Measurements from ENCODE around the gene KCNJ10.
A peak's percentile ranks its signal among the peaks of the same experiment; 100 is the strongest.
"Not testable (repeated sequence)": the region's sequence is repeated elsewhere in the genome, so short reads cannot be mapped to it uniquely, and the experiment has no call there.

Gene KCNJ10

DNA sequence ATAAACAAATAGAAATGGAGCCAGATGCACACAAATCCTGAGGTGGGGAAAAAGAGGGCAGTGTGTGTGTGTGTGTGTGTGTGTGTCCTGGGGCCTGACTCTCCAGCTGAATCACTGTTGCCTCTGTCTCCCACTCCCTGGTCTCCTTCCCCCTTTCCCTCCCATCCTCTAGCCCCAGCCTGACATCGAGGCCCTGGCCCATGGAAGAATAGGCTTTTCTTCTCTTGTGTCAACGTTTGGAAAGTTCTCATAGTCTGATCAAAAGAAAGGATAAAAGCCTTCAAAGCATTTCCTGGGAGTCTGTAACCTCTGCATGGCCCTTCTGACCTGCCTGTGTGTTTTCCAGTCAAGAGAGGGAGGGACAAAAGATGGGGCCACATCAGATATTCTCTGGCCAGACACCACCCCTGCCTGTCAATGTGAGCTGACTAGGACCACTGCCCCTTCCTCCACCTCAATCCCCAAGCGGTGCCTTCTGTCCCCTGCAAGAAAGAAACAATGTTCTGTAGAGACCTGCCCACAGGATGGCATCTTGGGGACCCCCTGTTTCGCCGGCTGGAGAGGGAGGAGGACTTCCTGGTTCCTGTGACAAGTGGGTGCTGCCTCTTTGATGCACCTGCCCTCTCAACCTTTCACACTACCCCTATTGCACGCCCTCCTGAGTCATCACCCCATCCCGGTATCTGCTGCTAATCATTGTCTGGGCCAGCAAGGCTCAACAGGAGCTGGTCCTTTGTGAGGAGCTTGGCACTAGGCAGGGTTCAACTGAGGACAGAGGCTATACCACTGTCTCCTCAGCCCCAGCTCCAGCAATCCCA lies 16.2 kb downstream of the KCNJ10 start:
- no peak for DNase-seq

DNA sequence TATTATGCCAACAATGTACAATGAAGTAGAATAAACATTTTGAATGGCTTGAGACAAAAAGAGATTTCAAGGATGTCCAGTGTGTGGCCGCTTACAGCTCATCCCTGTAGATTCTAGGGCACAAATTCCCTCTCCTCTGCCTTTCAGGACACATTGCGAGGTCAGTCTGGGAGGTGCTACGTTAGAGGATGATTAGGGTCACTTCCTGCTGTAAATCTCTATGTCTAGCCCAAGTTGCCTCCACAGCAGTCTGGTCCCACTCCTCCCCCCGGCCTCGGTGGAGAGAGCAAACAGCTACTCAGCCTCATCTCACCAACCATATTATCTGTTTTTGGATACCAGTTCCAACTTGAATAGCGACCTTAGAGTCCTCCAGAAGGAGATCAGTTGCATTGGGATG lies 17.0 kb downstream of the KCNJ10 start:
- DNase-seq, result no peak

DNA sequence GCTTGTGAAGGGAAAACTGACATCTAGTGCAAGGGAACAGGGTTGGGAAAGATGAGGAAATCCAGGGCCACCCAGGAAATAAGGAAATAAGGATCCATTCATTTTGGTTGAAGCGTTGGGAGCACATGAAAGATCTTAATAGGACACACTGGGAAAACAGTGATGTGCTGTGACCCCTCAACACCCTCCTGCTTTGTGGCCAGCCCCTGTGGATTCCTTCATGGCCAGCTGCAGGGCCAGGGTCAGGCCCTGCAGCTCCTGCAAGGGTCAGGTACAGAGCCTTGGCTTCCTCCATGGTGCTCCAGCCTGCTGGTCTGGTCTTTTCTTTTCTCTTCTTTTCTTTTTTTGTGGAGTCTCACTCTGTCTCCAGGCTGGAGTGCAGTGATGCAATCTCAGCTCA lies 19.3 kb downstream of the KCNJ10 start:
- no peak for DNase-seq

DNA sequence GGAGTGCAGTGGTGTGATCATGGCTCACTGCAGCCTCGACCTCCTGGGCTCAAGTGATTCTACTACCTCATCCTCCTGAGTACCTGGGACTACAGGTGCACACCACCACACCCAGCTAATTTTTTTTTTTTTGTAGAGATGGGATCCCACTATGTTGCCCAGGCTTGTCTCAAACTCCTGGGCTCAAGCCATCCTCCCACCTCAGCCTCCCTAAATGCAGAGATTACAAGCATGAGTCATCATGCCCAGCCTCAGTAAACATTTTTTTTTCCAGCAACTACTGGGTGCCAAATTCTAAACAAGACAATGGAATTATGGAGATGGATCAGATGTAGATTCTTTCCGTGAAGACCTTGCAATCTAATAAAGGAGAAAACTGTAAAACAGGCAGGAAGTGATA lies 19.8 kb downstream of the KCNJ10 start:
- not testable (repeated sequence) for DNase-seq

DNA sequence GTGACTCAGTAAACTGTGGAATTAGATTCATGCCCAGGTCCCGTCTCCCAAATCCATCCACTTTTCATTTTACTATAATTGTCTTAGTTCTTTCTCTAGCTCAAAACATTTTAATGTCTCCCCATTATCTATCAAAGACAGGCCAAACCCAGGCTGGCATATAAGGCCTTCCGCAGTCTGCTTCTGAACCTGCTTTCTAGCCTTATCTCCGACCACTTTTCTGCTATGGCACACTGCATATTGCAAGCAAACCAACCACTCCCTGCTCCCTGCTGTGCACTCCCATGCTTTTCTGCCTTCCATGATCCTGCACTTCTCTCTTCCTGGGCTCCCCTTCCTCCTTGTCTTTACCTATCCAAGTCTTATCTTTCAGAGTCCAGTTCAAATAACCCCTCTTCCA lies 20.9 kb downstream of the KCNJ10 start:
- no peak for DNase-seq

DNA sequence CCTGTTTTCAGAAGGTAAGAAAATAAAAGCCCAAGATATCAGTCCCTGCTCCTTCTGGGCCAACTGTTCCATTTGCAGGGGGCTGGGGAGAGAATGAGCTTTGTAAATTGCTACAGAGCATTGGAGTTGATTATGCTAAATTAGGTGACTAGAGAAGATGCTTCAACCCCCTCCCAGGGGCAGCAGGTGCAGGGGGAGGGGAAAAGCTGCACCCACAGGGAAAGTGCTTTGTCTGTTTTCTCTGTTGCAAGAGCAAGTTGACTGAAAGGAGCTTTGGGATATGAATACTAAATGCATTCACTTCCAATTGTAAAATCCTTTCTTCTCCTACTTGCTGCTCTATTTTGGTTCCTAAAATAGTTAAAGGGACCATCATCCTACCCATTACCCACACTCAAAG lies 21.6 kb downstream of the KCNJ10 start:
- DNase-seq, result no peak

DNA sequence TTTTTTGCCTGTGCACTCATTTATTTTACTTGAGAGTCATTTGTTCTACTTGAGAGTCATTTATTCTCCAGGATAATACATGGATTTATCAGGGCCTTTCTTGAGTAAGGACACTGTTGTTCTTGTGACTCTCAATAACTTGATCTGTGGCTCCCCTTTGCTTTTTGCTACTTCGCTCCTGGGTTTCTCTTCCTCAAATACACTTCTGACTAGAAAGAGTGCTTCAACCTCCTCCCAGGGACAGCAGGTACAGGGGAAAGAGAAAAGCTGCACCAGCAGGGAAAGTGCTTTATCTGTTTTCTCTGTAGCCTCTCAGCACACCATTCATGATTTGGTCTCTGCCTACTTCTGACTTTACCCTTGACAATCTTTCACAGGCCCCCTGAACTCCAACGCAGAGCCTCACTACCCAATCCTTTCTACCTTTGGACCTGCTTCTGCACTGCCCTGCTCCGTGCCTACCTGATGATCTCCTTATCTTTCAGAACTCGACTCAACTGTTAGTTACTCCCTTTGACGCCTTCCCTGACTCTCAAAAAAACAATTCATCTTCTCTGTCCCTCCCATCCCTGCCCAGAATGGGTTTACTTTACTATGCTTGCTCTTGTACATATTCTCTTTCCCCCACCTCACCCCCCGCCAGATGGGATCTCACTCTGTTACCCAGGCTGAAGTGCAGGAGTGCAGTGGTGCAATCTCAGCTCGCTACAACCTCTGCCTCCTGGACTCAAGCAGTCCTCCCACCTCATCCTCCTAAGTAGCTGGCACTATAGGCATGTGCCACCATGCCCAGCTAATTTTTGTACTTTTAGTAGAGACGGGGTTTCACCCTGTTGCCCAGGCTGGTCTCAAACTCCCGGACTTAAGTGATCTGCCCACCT lies 22.6 kb downstream of the KCNJ10 start:
- DNase-seq, result no peak

DNA sequence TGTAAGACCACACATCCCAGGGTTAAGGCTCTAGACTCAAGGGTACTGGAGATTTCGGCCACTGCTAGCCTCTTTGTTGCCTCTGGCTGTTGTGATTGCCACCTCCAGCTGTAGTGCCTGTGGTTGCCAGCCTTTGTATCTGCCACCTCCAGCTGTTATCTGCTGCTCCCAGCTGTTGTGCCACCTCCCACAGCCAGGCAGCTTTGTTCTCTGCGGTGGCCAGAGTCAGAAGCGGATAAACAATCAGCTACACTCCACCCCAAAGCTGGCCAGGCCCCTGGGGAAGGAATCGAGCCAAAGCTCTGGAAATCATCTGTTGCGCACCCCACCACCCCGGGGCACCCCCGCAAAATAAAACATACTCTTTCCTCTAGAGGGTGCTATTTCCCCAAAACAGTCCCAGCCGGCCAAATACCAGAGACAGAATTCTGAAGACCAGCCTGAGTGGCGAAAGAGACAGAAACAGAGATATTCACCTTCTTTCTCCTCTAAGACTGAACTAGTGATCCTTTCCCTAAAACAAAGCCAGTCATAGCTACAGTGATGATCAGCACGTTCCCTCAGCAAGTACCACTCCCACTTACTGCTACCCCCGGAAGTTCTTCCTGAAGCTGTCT lies 23.4 kb downstream of the KCNJ10 start:
- no peak for DNase-seq

DNA sequence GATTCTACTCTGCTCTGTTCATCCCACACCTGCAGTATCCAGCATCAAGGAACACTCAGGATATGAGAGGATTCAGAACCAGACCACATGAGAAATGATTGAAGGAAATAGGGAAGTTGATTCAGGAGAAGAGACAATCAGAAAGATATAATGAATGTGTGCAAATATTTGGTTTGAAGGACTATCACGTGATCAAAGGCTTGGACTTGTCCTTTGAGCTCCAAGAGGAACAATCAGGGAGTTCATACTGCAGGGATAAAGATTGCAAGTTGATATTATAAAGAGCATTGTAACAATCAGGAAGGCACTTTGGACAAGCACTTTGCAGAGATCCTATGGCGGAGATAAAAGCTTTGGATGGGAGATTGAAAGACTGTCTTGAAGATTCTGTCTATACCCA lies 24.3 kb downstream of the KCNJ10 start:
- no peak for DNase-seq

DNA sequence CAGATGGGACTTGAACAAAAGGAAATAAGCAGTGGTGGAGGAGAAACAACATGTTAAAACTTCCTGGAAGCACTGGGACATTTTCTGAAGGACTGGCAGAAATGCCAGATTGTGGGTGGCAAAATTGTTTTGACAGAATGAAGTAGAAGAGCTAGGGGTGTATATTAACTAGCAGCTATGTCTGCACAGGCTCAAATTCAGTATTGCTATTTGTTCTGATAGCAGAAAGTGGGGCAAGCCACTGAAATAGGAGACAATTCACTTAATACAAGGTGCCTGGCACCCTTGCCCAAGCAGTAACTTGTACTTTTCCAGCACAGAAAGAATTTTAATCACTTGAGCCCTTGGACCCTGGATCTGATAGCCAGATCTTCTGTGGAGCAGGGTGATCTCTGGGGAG lies 26.4 kb downstream of the KCNJ10 start:
- no peak for DNase-seq

DNA sequence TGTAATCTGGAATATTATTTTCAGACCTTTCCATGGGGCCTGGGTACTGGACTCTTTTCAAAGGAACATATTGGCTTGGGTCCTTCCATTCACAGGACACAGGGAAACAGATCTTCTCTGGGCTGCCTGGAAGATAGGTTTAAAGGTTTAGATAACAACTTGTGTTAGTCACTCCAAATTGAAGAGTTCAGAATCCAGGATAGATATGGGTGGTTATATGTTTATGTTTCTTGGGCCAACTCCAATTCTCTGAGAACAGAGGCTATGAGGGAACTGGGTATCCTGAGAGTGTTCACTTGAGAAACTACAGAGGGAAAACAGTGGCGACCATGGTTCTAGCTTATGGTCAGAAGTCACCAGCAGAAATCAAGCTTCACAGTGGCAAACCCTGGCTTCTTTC lies 29.5 kb downstream of the KCNJ10 start:
- DNase-seq, result no peak

DNA sequence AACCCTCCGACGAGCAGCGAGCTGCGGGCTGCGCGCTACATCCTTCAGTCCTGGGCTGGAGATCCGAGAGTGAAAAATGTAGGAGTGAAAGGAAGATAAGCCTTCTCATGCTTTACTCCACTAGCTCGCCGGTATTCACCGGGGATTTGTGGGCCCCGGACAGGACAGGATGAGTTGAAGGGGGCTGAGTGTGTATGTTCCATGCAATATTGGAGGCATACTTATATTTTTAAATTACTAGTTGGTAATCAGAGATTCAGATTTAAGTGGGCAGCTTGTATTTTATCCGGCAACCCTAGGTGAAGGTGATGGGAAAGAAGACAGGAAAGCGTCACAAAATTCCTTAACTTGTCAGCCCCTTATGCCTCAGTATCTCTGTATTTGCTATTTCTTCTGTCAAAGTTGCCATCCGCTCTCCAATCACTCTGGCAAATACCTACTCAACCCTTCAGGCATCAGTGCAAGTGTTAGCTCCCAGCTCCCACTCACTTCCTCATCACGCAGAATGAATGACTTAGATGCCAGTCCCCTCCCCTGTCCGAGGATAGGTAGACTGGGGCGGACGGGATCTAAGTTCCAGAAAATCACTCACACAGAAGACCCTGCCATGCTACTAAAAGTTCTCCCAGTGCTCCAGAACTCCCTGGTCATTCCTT lies 37.7 kb downstream of the KCNJ10 start:
- DNase-seq, result no peak

DNA sequence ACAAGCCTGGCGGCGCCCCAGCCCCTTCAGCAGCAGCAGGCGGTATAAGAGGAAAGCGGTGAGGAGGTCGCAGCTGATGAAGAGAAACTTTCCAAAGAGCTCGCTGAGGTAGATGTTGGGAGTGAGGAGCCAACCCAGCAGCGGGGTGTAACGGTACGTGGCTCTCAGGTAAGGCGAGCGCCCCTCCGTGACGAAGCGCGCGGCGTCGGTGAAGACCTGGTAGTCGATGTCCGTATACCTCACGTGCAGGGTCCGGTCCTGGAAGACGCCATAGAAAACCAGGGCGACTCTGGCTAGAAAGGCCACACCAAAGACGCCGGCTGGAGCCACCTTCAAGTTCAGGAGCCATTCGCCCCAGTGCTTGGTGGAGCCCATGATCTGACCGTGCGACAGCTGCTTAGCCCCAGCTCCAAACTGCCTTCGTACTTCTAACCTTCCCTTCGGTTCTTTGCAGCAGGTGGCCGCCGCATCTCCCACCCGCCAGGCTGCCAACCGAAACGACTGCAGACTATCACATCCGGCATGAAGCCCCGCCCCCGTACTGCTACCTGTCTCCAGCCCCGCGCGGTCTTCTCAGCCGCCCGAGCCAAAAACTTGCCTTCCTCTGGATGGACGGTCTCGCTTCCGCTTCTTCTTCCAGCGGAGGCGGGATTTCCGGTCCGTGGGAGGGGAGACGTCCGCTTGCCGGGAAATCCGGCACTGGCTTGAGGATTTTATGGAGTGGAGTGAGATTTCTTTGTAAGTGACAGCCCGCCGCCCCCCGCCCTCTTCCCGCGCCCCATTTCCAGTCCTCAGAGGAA lies 38.4 kb downstream of the KCNJ10 start, which contains the start of gene PIGM:
PIGM (minus strand) TSS at position 626 of the 800 bp plus-strand sequence; CDS start at position 375, 251 bp downstream.
- DNase-seq, result peak; percentile 89

DNA sequence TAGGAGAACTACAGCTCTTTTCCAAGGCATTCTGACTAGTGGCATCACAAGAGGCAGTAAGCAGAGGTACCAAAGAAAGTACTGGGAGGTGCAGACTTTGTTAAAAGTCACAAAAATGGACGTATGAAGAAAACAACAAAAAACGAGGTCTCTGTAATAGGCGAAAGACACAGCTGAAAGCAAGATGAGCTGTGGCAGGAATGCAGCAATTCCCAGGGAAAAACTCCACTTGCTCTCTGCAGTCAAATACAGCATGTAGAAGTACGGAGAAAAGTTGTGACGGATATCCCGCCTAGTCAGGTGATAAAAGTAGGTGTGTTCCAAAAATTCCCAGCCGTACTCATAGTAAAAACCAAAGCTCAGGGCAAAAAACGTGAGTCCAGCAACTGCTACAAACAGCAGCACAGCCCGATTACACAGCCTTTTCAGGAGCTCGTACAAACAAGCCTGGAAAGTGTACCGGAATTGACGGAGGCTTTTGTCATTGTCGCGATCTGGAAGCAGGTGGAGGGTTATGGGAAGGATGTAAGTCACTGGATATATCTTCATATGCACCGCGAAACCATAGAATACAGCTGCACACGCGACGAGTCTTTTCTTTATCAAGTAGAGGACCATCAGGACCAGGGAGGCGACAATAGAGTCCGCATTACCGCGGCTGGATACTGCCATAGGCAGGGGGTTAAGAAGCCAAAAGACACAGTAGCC lies 39.1 kb downstream of the KCNJ10 start:
- no peak for DNase-seq

DNA sequence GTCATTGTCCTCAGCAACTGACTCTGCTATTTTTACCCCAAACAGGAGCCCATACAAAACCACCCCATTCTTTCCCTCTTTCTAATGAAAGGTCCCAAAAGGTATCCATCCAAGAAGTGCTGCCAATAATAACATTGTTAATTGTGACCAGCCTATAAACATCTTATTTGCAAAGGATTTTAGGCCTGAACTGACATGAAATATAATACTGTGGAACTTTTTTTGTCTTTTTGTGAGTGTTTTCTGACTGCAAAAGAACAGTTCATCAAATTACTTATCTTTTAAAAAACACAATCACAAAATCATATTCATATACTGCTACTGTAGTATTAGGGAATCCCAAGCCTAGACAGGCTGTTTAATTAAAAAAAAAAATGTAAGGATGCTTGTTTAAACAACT lies 41.5 kb downstream of the KCNJ10 start:
- no peak for DNase-seq

DNA sequence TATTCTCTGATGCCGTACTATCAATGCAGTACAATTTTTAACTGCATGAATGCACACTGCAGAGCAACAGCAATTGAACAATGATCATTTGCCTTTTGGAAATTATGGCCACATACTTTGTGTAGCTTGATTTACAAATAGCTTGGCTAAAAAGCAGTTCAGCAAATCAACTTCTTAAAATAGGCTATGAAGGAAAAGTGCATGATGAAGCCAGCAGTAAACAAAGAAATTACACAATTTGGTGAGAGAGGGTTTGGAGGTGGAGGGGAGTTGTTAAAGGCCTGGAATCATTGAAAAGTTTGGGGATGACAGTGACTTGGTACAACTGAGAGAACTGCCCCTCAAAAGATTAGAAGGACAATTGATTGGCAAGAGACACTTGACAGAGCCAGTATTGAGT lies 44.6 kb downstream of the KCNJ10 start:
- DNase-seq, result no peak

DNA sequence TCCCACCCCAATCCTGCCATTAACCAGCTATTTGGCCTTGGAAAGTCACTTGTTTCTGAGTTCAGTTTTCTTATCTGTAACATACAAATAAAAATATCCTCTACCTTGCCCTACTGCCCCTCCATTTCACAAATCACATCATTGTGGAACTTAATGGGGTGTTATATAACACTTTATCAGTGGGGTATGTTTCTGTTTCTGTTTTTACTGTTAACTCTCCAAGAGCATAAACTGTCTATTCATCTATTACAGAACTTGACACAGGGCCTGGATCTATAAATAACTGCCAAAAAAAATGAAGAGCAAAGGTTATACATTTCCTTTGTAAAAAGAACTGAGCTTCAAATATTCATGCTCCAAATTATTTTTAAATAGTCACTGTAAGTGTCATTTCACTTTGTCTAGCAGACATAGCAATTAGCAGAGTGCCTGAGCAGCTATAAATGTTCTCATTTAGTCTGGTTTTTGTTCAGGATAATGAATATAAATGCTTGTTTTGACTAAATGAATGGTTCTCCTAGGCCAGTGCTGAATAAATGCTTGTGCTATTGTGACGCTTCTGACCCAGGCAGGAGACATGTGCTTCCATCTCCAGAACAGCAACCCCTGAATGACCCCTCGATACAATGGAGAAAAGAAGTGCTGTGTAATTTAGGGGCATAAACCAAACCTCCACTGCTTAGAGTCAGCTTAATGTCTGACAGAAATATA lies 45.6 kb downstream of the KCNJ10 start:
- DNase-seq, result no peak

DNA sequence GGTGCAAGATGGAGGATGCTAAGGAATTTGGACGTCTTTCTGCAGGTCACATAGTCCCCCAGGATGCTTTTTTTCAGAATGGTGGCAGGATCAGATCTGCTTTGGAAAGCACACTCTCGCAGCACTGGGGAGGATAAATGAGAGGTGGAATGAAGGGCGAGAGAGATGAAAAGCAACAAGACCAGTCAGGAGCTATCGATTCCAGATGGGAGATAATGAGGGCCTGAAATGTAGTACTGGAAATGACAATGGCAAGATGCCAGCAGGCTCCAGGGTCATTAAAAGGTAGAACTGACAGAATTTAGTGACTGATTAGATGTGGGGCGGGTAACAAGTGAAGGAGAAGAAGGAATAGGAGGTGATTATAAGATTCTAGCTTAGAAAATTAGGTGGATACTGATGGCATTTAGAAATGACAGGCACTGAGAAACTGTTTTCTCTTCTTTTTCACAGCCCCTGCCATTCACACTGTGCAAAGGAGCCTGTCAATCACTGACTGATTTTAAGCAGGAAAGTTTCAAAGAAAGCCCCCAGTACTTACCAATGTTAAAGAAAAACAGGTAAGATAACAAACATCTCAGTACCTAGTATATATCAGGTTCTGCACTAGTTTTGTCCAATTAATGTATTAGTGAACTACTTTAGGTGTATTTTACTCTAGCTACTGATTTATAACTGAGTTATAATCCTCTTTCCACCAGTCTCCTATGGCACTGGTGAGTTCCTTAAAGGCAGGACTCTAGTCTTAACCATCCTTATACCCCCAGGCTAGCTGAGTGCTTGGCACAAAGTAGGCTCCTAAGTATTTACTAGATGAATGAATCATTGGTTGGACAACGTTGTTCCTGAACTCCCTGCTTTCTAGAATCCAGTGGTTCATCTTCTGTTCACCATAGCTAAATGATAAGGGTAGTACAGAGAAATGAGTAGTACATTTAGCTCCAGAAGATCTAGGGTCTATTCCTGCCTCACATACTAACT lies 47.3 kb downstream of the KCNJ10 start:
- DNase-seq, result no peak

DNA sequence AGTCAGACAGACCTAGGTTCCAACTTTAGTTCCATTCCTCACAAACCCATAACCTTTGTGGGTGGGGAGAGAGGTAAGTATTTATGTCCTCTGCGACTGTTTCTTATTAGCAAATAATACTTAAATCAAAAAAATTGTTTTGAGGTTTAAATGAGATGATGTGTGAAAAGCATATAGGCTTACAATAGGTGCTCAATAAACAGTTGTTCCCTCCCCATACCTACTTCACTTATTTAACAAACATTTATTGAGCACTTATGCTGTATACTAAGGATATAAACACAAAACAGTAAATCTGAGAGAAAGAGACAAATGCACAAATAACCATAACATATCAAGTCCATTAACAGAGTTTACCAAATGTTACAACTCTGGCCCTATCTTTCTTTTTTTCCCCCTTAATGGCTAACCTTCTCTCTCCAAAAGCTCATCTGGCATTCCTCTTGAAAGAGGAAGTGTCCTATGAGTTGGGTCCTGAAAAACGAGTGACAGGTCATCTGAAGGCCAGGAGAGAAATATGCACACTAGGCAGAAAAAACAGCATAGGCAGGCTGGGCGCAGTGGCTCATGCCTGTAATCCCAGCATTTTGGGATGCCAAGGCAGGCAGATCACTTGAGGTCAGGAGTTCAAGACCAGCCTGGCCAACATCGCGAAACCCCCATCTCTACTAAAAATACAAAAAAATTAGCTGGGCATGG lies 48.4 kb downstream of the KCNJ10 start:
- DNase-seq, result no peak
